Activated T-cell treated with anti-CD3 and anti-CD28 coated beads, Interleukin-2, amount 50 U/mL, for 72 hours (primary cell): ENCODE results near the gene BAG1. TPM values are rescaled to one million over a fixed set of nuclear protein-coding genes. Genes with fewer than 3 reads are reported as not detected.

Source experiments
- ATAC-seq, 2 donors: fragments of 150-1000 bp; cut with Tn5 transposase; replicated peaks in 1 of 2; 2 replicates each; pipeline ENCODE4 v1.10.0; 2021; ENCODE audit warnings: moderate library complexity in 2 of 2, mild to moderate bottlenecking in 1 of 2
- DNase-seq, 2 donors: peaks; one replicate each; pipeline ENCODE4 v3.0.0; 2021 to 2022; ENCODE audit warnings: mixed read lengths in 1 of 2
- H3K27ac Mint-ChIP-seq: one replicate; pipeline ENCODE4 v1.8.0; 2022; ENCODE audit warnings: mild to moderate bottlenecking, moderate library complexity, mixed read lengths
- H3K27me3 Mint-ChIP-seq: one replicate; pipeline ENCODE4 v1.8.0; 2022; ENCODE audit warnings: low read depth, mixed read lengths
- H3K36me3 Mint-ChIP-seq, 2 donors: one replicate each; pipeline ENCODE4 v1.8.0; 2022; ENCODE audit warnings: mixed read lengths in 2 of 2, mild to moderate bottlenecking in 1 of 2; ENCODE audit not compliant: insufficient read depth in 2 of 2
- H3K4me1 Mint-ChIP-seq: one replicate; pipeline ENCODE4 v1.8.0; 2022; ENCODE audit warnings: low read depth, mixed read lengths
- H3K4me3 Mint-ChIP-seq, 2 donors: one replicate each; pipeline ENCODE4 v1.8.0; 2022; ENCODE audit warnings: mild to moderate bottlenecking in 2 of 2, mixed read lengths in 2 of 2, moderate library complexity in 2 of 2
- H3K9me3 Mint-ChIP-seq, 2 donors: one replicate each; pipeline ENCODE4 v1.8.0; 2022; ENCODE audit warnings: mixed read lengths in 2 of 2
- total RNA-seq, 2 donors: library from RNA; stranded (reverse); gene quantifications; one replicate each; pipeline ENCODE4 v1.2.3, GENCODE V29; 2022

The BAG1 gene
- total RNA-seq, 2 donors from 2014 or later: 52.5 to 60.3 TPM

DNA sequence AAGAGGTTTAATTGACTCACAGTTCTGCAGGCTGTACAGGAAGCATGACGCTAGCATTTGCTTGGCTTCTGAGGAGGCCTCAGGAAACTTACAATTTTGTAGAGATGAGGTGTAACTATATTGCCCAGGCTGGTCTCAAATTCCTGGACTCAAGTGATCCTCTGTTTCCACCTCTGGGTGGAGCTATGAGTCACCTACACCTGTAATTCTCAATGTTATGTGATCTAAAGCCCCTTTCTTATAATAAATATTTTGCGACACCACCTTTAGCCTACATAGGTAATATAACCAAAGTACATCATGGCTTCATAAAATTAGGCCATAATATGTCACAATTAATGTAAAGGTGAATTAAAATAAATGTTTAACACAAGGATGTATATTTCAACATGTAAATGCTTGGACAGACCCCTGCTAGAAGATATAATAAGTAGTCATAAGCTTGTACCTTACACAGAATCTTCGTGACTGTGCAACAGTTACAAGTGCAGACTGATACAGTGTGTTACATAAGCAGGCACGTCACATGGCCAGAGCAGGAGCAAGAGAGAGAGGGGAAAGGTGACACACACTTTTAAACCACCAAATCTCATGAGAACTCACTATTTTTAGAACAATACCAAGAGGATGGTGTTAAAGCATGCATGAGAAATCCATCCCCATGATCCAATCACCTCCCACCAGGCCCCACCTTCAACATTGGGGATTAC is 54.3 kb downstream of the BAG1 start:
- peaks cover 0 to 4% of the 10 kb centered on the region in 2 donors for H3K9me3 Mint-ChIP-seq
- no peak overlapping the region for H3K4me3 Mint-ChIP-seq
- no peaks in the 10 kb centered on the region for H3K36me3 Mint-ChIP-seq
- ATAC-seq (no peak), DNase-seq (no peak)
- no peak overlapping the region for H3K27ac Mint-ChIP-seq
- no peaks in the 10 kb centered on the region for H3K4me1 Mint-ChIP-seq
- H3K27me3 Mint-ChIP-seq: no peaks in the 10 kb centered on the region

DNA sequence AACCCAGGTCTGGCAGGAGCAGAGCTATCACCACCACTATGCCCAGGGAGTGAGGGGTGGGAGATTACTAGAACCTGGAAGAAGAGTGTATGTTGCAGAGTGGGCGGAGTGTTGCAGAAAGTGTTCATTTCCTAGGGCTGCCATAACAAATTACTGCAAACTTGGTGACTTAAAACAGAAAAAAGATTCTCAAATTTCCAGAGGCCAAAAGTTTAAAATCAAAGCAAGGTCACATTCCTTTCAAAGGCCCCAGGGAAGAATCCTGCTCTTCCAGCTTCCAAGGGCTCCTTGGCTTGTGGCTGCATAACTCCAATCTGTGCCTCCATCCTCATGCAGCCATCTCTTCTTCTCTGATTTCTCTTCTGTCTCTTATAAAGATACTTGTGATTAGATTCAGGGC is 55.1 kb downstream of the BAG1 start:
- no peak for ATAC-seq
- H3K9me3 Mint-ChIP-seq: peaks cover 0 to 4% of the 10 kb centered on the region in 2 donors
- no peak overlapping the region for H3K4me3 Mint-ChIP-seq

GRCh38 chr9:33202552-33203201 is 61.8 kb downstream of the BAG1 start:
- Mint-ChIP-seq H3K27ac (no peak overlapping the region), H3K4me3 (peak overlapping the region; percentile 36 to 46), H3K36me3 (no peaks in the 10 kb centered on the region), H3K4me1 (peaks cover 15% of the 10 kb centered on the region), H3K27me3 (no peaks in the 10 kb centered on the region), H3K9me3 (peaks cover 0 to 1% of the 10 kb centered on the region in 2 donors)
- DNase-seq (peak; percentile 31 to 56), ATAC-seq (peak; percentile 90 to 97)

More for the DNA sequence above, 55.1 kb downstream of the BAG1 start:
- Mint-ChIP-seq H3K36me3 (no peaks in the 10 kb centered on the region), H3K27ac (no peak overlapping the region), H3K27me3 (no peaks in the 10 kb centered on the region), H3K4me1 (no peaks in the 10 kb centered on the region)
- DNase-seq: no peak

Other genes with a start within 250 kb of the BAG1 start
- gene DNAJA1, start 239.4 kb downstream of the BAG1 start, total RNA-seq: 100 to 1,000 TPM; 108 to 112 TPM
- 10 to 100 TPM; 23.4 to 27.6 TPM for gene SMU1, start 188.0 kb downstream of the BAG1 start, total RNA-seq
- gene B4GALT1, start 97.4 kb downstream of the BAG1 start, total RNA-seq: 10 to 100 TPM; 72.2 to 91.9 TPM
- not detected for gene SPINK4, start 24.5 kb downstream of the BAG1 start, total RNA-seq
- 100 to 1,000 TPM in 1 of 2 donors, 10 to 100 TPM in 1; 76.5 to 112 TPM for gene CHMP5, start 341 bp upstream of the BAG1 start, total RNA-seq
- 10 to 100 TPM; 31.2 to 40.3 TPM for gene NFX1, start 25.8 kb upstream of the BAG1 start, total RNA-seq
- gene AQP7, start 137.9 kb upstream of the BAG1 start, total RNA-seq: not detected
- gene AQP3, start 182.9 kb upstream of the BAG1 start, total RNA-seq: 10 to 100 TPM; 12.0 to 17.8 TPM
- 10 to 100 TPM; 26.1 to 30.1 TPM for gene NOL6, start 209.2 kb upstream of the BAG1 start, total RNA-seq